Thyroid gland (tissue), 4 donors: ENCODE measurements around the gene MRPS9. TPM values are rescaled to one million over a fixed set of nuclear protein-coding genes. Genes with fewer than 3 reads are reported as not detected.

Experiments
- DNase-seq, 2 donors: peaks; one replicate each; pipeline ENCODE4 v3.0.0-alpha.2; 2019
- H3K27ac ChIP-seq, 3 donors: fragments of 200-600 bp; sonication (generic); 1 replicate in 2 of 3; 2 replicates in 1 of 3; pipeline ENCODE4 v1.5.1; 2016 to 2019; ENCODE audit warnings: mild to moderate bottlenecking in 1 of 3, moderate library complexity in 1 of 3
- H3K27me3 ChIP-seq: fragments of 200-600 bp; sonication (generic); one replicate; pipeline ENCODE4 v1.5.1; 2019
- H3K36me3 ChIP-seq, 2 donors: fragments of 200-600 bp; sonication (generic); one replicate each; pipeline ENCODE4 v1.5.1; 2016 to 2019
- H3K4me1 ChIP-seq, 2 donors: fragments of 200-600 bp; sonication (generic); one replicate each; pipeline ENCODE4 v1.5.1; 2017 to 2019
- H3K4me3 ChIP-seq, 3 donors: fragments of 200-600 bp; sonication (generic); replicated peaks in 1 of 3; 1 replicate in 2 of 3; 2 replicates in 1 of 3; pipeline ENCODE4 v1.5.1; 2016; ENCODE audit warnings: mild to moderate bottlenecking in 1 of 3
- H3K9me3 ChIP-seq: fragments of 200-600 bp; sonication (generic); one replicate; pipeline ENCODE4 v1.5.1; 2017
- POLR2A ChIP-seq, 2 donors: fragments of 450-650 bp; IDR thresholded peaks; one replicate each; pipeline ENCODE4 v1.6.1; 2017; ENCODE audit warnings: antibody characterized with exemption in 2 of 2, mild to moderate bottlenecking in 2 of 2, moderate library complexity in 1 of 2
- WGBS, 2 donors: methylation state at CpG; one replicate each; pipeline ENCODE4 v1.1.5; 2017; 5-methylcytosine and 5-hydroxymethylcytosine counted together
- intact Hi-C: fragments of 100-400 bp; cut with DNase I; formaldehyde crosslinking; loops from one replicate; pipeline ENCODE4 v1.15.1; 2023
- total RNA-seq, 4 donors: library from RNA; depleted of rRNA; stranded (reverse); fragments of >200 nt; gene quantifications; one replicate each; pipeline ENCODE4 v1.2.3, GENCODE V29; 2016
- TF ChIP-seq, protein P1 (sequence below), 6 experiments: fragments of 200-600 bp in 3 of 6; fragments of 450-650 bp in 3 of 6; sonication (generic) in 3 of 6; IDR thresholded peaks; one replicate each; pipeline ENCODE4 v1.5.1; 2016 to 2019; ENCODE audit warnings: antibody characterized with exemption in 6 of 6, mild to moderate bottlenecking in 2 of 6, inconsistent platforms in 1 of 6, moderate library complexity in 1 of 6

Gene MRPS9
- total RNA-seq, 4 donors from 2014 or later, result 20.1 to 26.5 (median 21.5) TPM

DNA sequence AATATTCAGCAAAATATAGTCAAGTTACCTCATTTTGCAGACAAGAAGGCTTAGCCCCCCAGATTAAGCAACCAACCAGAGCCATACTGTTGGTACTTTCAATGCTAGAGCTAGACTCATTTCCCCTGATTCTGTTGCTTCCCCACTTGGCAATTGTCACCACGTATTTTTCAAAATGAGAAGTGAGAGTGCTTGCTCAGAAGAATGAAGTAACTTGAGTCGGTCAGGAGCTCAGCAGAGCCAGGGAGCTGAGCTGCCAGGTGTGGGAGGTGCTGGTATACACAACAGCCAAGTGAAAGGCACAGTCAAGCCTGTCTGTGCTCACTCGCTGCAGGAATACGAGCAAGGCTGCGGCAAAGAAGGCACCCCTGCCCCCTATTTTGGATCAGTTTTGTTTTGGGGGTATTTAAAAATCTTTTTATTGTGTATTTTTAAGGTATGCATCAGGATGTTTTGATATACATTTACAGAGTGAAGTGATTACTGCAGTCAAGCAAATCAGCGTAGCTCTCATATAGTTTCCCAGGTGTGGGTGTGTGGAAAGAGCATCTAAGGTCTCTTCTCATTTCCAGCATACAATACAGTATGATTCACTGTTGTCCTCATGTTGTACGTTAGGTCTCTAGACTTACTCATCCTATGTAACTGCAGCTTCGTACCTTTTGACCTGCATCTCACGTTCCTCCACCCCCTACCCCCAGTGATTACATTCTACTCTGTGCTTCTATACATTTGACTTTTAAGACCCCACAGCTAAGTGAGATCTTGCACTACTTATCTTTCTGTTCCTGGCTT lies 62.4 kb downstream of the MRPS9 start:
- no peaks in the 10 kb centered on the region for H3K4me1 ChIP-seq
- peaks cover 0 to 9% of the 10 kb centered on the region in 2 donors for H3K36me3 ChIP-seq
- no peaks in the 10 kb centered on the region for H3K27me3 ChIP-seq
- intact Hi-C loops, result no loop called here
- no peaks in the 10 kb centered on the region for H3K9me3 ChIP-seq
- no peak for DNase-seq
- 87 to 94% methylated on average over 9 of the region's 9 CpGs for WGBS, 2 donors
- no peak overlapping the region for H3K27ac ChIP-seq
- H3K4me3 ChIP-seq, result no peak overlapping the region
- TF ChIP-seq POLR2A (IDR thresholded peaks at IDR 0.05), result no peak

DNA sequence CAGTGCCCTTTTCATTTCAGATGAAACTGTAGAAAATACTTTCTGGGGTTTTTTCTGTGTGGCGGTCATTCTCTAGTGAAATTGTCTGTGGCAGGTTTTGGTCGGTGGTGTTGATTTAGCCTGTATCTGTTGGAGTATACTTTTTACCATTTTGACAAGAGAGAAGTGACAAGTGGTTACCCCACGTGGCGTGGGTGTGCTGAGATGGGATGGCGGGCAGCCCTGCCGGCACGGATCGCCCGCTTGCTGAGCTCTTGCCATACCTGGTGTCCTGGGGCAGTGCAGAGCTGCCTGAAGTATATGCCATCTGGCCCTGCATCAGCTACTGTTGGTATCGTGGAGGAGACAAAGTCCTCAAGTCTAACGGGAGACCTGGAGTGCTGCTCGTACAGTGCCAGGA lies 64.1 kb downstream of the MRPS9 start:
- 86 to 90% methylated on average over 12 of the region's 12 CpGs for WGBS, 2 donors
- no peaks in the 10 kb centered on the region for H3K27me3 ChIP-seq
- no peaks in the 10 kb centered on the region for H3K9me3 ChIP-seq
- H3K4me1 ChIP-seq, result no peaks in the 10 kb centered on the region
- DNase-seq, result no peak
- H3K27ac ChIP-seq, result no peak overlapping the region
- TF ChIP-seq, protein P1, sequence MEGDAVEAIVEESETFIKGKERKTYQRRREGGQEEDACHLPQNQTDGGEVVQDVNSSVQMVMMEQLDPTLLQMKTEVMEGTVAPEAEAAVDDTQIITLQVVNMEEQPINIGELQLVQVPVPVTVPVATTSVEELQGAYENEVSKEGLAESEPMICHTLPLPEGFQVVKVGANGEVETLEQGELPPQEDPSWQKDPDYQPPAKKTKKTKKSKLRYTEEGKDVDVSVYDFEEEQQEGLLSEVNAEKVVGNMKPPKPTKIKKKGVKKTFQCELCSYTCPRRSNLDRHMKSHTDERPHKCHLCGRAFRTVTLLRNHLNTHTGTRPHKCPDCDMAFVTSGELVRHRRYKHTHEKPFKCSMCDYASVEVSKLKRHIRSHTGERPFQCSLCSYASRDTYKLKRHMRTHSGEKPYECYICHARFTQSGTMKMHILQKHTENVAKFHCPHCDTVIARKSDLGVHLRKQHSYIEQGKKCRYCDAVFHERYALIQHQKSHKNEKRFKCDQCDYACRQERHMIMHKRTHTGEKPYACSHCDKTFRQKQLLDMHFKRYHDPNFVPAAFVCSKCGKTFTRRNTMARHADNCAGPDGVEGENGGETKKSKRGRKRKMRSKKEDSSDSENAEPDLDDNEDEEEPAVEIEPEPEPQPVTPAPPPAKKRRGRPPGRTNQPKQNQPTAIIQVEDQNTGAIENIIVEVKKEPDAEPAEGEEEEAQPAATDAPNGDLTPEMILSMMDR (IDR thresholded peaks at IDR 0.05), result no peak
- TF ChIP-seq POLR2A (IDR thresholded peaks at IDR 0.05), result no peak
- H3K36me3 ChIP-seq, result peaks cover 0 to 9% of the 10 kb centered on the region in 2 donors
- no peak overlapping the region for H3K4me3 ChIP-seq
- intact Hi-C loops, result no loop called here

DNA sequence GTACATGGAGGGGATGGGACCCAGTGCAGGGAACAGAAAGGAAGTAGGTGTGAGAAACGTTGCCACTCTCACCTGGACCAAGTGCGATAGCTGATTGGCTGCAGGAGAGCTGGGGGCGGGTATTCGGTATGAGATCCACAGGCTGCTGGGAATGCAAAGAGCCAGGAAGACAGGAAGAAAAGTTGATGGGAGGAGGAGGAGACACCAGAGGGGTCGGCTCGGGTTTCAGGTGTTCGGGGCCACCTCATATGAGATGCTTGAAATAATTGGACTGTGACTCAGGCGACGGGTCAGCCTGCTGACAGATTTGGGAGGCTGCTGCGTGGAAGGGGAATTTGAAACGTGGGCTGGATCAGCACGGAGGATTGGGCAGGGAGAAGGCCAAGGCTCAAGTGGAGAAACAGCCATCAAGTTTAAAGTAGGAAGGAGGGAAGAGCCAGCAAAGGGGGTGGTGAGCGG lies 65.1 kb downstream of the MRPS9 start:
- no peak overlapping the region for H3K4me3 ChIP-seq
- 46 to 60% methylated on average over 13 of the region's 13 CpGs for WGBS, 2 donors
- peak in 1 of 2 donors; percentile 3 for DNase-seq
- no peaks in the 10 kb centered on the region for H3K4me1 ChIP-seq
- H3K27me3 ChIP-seq, result no peaks in the 10 kb centered on the region
- intact Hi-C loops, result no loop called here
- H3K36me3 ChIP-seq, result peaks cover 0 to 3% of the 10 kb centered on the region in 2 donors
- H3K27ac ChIP-seq, result no peak overlapping the region
- TF ChIP-seq, protein P1 (IDR thresholded peaks at IDR 0.05), result no peak
- TF ChIP-seq POLR2A (IDR thresholded peaks at IDR 0.05), result no peak
- H3K9me3 ChIP-seq, result no peaks in the 10 kb centered on the region

DNA sequence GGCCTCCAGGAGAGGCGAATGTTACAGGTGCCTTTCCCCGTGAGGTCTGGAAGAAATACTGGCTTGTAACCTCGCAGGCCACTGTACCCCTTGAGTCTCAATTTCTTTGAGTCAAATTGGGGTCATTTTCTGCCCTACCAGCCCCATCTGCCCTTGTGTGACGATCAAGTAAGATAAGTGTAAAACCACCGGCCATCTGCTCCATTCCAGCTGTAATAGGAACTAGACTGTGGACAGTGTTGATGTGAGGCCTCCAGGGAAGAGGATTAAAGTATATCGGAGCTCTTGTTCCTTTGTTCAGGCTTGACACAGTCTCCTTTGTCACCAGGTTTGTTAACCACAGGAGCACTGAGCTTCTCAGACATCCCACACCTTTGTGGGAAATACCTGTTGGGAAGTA lies 65.6 kb downstream of the MRPS9 start:
- Histone ChIP-seq H3K27ac (no peak overlapping the region), H3K36me3 (peaks cover 0 to 3% of the 10 kb centered on the region in 2 donors), H3K27me3 (no peaks in the 10 kb centered on the region), H3K4me3 (no peak overlapping the region), H3K9me3 (no peaks in the 10 kb centered on the region), H3K4me1 (no peaks in the 10 kb centered on the region)
- DNase-seq, result no peak
- 86 to 94% methylated on average over 6 of the region's 6 CpGs for WGBS, 2 donors
- intact Hi-C loops, result no loop called here
- TF ChIP-seq POLR2A (IDR thresholded peaks at IDR 0.05), result no peak
- TF ChIP-seq, protein P1 (IDR thresholded peaks at IDR 0.05), result no peak

DNA sequence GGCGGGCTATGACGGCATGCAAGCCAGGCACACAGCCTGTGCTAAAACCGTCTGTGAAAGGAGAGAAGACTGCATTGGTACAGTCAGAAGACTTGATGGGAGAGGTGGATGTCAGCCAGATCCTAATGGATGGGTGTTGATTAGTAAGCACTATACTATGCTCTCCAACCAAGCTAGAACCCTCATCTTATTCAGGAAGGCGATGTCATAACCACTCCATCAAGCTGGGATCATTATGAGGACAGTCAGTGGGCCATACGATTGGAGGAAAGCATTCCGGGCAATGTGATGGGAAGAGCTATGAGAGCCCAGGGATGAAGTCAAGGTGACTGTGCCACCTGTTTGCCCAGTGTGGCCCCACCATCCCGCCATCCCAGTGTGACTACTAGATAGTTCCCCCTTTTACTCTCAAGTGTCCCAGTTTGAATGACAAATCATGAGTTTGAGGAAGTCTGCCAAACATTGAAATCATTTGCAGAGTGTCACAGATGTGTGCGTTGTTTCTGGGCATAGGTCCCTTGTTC lies 66.4 kb downstream of the MRPS9 start:
- Histone ChIP-seq H3K9me3 (no peaks in the 10 kb centered on the region), H3K4me3 (no peak overlapping the region), H3K27ac (no peak overlapping the region), H3K36me3 (peaks cover 0 to 3% of the 10 kb centered on the region in 2 donors), H3K27me3 (no peaks in the 10 kb centered on the region), H3K4me1 (no peaks in the 10 kb centered on the region)
- WGBS, 2 donors, result 94 to 99% methylated on average over 8 of the region's 8 CpGs
- no peak for DNase-seq
- intact Hi-C loops, result no loop called here
- no peak for TF ChIP-seq POLR2A (IDR thresholded peaks at IDR 0.05)
- TF ChIP-seq, protein P1 (IDR thresholded peaks at IDR 0.05), result no peak
